GM19035 (cell line): ENCODE results near the gene PLCG1.

Experiments
- ATAC-seq: cut with Tn5 transposase; IDR thresholded peaks from one replicate; pipeline ENCODE4 v1.9.1; 2021; ENCODE audit not compliant: unreplicated experiment

Gene PLCG1

DNA sequence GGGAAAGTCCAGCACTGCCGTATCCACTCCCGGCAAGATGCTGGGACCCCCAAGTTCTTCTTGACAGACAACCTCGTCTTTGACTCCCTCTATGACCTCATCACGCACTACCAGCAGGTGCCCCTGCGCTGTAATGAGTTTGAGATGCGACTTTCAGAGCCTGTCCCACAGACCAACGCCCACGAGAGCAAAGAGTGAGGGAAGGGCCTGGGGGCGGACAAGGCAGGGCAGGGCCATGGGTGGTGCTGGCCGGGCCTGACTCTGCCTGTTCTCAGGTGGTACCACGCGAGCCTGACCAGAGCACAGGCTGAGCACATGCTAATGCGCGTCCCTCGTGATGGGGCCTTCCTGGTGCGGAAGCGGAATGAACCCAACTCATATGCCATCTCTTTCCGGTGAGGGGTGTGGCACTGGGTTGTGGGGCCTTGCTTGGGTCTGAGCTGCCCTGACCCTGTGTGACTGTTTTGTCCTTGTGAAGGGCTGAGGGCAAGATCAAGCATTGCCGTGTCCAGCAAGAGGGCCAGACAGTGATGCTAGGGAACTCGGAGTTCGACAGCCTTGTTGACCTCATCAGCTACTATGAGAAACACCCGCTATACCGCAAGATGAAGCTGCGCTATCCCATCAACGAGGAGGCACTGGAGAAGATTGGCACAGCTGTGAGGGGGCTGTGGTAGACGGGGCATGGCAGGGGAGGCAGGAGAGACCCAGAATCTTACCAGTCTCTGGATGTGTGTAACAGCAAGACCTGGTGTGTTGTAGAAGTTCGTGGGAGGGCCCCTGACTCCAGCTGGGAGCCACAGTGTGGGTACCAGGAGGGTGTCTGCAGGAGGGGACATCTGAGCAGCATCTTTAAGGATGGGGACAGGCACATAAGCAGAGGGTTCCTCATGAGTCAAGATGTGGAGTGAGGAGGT, 29.1 kb downstream of the PLCG1 start:
- no peak for ATAC-seq

DNA sequence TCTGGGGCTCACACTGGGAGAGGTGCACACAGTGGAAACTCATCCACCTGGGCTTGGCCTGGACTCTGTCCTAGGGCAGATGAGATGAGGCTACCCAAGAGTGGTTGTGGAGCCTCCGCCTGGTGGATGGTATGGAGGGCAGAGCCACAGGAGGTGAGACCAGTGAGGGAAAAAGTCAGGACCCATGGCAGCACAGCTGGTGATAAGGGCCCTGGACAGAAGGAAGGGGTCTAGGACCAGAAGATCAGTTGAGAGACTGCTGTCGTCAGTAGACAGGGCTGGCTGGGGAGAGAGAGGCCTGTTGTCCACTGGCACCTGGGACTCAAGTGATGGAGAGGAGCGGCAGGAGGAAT, 29.8 kb downstream of the PLCG1 start:
- ATAC-seq: no peak

DNA sequence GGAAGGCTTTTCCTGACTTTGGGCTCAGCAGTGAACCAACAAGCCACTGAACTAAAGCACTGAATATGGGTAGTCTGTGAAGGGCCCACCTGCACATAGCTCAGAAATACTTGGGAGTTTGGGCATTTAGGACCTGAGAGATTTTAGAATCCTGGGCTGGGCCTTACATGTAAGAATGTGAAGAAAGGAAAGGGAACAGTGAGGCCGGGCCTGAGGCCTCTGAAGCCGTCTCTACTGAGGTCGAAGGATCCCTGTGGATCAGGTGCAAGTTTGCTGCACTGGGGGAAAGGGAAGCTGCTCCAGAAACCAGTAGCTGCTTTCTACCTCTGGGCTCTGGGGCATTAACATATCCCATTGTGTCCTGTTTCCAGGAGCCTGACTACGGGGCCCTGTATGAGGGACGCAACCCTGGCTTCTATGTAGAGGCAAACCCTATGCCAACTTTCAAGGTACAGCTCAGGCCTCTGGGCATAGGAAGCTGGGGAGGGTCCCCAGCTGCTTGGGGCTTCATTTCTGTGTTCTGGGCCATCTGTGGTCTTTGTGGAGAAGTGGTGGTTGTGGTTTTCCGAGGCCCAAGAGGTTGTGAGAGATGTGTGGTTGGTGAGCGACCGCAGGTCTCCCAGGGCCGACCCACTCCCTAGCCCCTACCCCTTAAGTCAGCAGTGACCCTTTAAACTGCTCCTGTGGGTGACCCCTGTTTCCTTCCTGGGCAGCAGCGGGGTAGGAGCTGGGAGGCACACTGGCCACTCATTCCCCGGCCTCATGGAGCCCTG, 30.3 kb downstream of the PLCG1 start:
- ATAC-seq: peak; percentile 56

DNA sequence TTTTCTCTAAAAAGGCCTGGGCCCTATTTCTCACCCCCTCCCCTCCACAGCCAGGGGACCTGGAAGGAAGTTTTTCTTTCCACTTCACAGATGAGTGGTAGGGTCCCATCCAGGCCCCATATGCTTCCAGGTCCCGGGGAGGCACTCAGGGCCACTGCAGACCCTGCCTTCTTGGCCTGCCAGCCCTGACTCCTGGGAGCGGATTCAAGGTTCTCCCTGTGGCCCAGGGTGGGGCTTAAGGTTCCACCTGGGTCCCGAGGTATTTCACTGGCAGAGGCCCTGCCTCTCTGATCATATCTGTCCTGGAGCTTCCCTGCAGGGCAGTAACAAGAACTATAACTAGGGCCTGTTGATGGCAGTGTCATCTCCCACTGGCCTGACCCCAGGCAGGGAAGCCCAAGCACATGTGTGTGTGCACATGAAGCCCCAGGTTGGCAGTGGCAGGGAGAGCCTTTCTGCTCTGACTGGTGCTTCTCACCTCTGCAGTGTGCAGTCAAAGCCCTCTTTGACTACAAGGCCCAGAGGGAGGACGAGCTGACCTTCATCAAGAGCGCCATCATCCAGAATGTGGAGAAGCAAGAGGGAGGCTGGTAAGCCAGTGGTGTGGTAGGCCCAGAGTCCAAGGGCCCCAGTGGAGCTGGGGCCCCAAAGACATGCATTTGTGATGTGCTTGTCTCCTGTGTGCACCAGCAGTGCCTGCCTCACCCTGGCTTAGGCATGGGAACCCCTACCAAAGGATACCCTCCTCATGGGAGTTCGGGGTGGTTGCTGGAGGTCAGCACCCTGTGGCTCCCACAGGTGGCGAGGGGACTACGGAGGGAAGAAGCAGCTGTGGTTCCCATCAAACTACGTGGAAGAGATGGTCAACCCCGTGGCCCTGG, 31.2 kb downstream of the PLCG1 start:
- ATAC-seq: no peak

DNA sequence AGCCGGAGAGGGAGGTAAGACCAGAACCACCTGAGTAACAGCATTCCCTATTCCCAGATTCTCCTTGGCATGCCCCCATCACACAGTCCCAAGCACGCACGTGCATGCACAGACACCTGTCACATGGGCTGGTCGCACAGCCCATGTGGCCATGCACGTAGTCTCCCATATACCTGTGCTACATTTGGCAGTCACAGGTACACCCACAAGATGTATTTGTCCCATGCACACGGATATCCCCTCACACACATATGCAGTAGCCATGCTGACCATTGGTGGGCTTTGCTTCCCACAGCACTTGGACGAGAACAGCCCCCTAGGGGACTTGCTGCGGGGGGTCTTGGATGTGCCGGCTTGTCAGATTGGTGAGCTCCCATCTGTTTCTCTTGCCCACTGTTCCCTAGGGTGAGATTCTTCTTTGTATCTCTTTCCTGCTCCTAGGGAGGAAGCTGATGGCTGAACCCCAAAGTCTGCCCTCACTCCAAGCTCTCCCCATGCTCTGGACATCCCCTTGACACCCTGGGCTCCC, 31.9 kb downstream of the PLCG1 start:
- no peak for ATAC-seq

DNA sequence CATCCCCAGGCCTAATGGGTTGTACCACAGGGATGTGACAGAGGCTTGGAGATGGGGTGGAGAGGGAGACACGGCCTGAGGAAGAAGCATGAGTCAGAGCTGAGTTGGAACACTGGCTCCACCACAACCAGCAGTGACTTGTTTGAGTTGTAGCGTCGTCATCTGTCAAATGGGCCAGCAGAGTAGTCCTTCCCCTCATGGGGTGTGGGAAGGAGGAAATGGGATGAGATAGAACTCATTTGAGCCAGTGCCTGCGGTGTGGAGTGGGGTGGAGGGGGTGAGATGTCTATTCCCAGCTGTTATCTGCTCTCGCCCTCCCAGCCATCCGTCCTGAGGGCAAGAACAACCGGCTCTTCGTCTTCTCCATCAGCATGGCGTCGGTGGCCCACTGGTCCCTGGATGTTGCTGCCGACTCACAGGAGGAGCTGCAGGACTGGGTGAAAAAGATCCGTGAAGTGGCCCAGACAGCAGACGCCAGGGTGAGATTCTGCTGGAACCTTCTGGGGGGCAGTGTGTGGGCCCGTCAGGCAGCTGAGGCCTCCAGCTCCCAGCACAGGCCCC, 32.5 kb downstream of the PLCG1 start:
- ATAC-seq: no peak

DNA sequence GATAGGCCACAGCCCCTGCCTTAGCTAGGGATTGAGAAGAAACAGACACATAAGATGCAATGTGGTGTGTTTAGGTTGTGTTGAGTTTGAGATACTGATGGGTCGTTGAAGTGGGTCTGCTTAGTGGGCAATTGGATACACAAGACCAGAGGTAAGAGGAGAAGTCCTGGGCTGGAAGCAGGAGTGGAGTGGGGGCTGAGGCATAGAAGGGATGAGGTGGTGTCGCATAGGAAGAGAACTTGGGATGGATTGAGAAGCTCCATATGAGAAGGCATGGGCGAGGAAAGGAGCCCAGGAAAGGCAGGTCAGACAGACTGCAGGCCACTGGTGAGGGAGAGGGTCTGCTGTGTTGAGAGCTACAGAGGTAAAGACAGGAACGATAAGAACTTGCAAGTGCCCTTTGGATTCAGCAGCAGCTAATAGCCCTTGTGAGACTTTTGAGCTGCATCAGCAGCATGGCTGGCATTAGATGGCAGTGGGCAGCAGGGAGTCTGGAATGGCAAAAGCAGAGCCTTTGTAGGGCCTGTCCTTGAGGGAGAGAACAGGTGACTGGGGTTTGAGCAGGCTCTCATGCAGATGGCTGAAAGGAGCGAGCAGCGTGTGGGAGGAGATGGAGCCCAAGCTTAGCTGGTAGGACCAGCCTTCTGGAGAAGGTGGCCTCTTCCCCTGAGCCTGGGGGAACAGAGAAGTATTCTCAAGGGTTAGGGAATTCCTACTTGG, 33.2 kb downstream of the PLCG1 start:
- no peak for ATAC-seq

DNA sequence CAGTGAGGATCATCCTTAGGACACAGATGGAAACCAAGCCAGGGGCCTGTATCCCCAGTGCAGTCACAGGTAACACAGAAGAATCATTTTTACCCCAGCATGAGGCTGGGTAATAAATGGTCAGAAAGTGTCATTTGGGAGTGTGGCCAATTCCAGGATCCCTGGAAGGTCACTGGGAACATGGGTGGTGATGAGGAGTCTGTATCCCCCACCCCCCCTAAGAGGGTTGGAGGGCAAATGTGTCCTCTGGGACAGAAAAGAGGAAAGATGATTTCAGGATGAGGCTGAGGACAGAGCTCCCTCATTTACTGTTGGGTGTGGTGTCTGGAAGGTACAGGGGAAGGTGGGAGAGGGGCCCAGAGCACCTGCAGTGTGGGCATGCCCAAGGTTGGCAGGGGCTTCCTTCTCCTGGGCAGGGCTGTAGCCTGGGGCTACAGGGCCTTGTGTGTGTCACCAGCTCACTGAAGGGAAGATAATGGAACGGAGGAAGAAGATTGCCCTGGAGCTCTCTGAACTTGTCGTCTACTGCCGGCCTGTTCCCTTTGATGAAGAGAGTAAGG, 34.5 kb downstream of the PLCG1 start:
- ATAC-seq: no peak

DNA sequence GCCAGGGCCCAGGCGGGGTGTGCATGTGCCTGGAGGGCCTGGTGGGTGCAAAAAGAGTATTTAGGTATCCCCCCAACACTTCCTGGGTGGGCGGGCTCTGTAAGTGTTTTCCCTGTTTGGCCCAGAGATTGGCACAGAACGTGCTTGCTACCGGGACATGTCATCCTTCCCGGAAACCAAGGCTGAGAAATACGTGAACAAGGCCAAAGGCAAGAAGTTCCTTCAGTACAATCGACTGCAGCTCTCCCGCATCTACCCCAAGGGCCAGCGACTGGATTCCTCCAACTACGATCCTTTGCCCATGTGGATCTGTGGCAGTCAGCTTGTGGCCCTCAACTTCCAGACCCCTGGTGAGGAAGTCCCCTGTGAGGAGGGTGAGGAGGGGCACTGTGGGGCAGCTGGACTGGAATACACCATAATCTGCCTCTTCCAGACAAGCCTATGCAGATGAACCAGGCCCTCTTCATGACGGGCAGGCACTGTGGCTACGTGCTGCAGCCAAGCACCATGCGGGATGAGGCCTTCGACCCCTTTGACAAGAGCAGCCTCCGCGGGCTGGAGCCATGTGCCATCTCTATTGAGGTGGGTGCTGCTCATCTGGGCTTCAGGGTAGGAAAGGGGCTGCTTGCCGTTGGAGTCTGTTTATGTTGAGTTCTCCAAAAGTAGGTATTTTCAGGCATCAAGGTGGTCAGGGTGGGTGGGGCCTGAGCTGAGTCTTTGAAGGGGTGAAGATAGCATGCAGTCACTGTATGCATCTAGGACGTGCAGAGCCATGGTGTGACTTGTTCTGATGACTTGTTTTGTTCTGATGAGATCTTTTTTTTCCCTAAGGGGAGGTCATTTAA, 35.2 kb downstream of the PLCG1 start:
- no peak for ATAC-seq

DNA sequence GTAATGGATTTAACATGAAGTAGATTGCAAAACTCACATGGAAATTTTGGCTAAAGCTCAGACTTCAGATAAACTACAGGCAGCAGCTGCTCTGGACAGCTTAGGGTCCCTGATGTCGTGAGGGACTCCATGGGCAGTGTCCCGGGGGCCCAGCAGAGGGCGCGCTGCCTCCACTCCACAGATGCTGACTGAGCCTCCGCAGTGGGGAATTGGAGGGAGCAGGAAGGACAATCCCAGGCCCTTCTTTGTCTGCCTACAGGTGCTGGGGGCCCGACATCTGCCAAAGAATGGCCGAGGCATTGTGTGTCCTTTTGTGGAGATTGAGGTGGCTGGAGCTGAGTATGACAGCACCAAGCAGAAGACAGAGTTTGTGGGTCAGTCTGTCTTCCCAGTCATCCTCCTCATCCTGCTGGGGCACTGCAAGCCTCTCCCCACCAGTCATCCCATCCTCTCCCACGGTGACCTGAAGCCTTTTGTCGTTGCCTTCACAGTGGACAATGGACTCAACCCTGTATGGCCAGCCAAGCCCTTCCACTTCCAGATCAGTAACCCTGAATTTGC, 35.9 kb downstream of the PLCG1 start:
- ATAC-seq: peak; percentile 62

DNA sequence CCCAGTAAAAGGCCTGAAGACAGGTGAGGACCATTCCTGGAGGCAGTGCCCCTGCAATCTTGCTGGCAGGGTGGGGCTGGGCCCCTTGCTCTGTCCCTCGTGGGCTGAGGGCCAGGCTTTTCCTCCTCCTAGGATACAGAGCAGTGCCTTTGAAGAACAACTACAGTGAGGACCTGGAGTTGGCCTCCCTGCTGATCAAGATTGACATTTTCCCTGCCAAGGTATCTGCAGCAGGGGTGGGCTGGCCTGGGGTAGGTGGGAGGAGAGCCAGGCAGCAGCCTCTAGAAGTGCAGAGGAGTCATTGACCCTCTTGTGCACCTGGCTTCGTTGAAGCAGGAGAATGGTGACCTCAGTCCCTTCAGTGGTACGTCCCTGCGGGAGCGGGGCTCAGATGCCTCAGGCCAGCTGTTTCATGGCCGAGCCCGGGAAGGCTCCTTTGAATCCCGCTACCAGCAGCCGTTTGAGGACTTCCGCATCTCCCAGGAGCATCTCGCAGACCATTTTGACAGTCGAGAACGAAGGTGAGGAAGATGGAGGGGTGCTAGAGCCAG, 36.5 kb downstream of the PLCG1 start:
- no peak for ATAC-seq

DNA sequence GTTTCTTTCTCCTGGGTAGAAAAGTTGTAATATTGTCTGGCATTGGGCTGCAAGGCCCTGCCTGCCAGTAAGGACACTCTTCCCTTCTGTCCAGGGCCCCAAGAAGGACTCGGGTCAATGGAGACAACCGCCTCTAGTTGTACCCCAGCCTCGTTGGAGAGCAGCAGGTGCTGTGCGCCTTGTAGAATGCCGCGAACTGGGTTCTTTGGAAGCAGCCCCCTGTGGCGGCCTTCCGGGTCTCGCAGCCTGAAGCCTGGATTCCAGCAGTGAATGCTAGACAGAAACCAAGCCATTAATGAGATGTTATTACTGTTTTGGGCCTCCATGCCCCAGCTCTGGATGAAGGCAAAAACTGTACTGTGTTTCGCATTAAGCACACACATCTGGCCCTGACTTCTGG, 37.0 kb downstream of the PLCG1 start:
- ATAC-seq: no peak

DNA sequence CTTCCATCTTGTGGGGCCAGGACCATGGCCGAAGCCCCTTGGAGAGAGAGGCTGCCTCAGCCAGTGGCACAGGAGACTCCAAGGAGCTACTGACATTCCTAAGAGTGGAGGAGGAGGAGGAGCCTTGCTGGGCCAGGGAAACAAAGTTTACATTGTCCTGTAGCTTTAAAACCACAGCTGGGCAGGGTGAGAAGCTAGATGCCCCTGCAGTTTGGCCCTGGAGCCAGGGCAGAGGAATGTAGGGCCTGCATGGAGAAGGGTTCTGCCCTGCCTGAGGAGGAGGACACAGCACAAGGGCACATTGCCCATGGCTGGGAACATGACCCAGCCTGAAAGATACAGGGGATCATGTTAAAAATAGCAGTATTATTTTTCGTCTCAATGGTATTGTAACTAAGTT, 37.4 kb downstream of the PLCG1 start:
- ATAC-seq: no peak

DNA sequence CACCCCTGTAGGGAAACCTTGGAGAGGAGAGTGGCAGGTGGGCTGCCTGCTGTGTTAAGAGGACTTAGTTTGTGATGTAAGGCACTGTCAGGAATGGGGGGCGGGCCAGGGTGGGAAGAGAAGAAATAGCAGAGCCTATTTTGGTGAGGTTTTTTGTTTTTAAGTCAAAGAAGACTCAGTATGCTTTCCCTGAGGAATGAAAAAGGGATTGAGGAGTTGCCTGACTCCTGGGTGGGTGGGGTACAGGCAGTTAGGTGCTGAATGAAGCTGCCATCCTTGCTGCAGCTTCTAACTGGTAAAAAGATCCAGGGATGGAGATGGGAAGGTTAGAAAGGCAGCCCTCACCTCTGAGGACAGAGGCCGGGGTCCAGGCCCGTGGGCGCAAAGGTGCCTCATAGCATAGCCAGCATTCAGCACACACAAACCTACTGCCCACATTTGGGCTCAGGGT, 37.9 kb downstream of the PLCG1 start:
- ATAC-seq: no peak

DNA sequence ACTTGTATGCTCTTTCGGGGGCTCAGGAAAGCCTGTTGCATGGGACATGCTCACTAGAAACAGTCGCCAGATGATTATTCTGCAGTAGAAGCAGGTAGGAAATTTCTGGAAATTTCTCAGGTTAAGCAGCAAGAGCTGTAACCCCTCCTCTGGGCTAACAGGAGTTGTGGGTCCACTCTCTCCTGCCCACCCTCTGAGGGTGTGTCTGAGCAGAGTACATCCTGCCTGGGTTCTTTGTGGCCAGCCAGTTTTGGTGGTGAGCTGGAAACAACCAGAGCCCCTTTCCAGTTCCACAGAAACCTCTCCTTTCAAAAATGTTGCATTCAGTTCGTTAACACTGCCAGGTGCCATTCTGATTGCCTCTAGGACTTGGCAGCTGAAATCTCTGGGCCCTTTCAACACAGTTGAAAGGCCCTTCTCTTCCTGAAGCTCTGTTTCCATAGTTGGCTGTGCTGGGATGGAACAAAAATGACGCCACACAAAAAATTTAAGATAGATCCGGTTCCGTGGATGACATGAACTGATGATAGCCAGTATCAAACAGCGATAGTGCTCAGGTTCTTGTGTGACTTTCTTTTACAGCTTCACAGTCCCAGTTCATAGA, 38.5 kb downstream of the PLCG1 start:
- ATAC-seq: no peak

DNA sequence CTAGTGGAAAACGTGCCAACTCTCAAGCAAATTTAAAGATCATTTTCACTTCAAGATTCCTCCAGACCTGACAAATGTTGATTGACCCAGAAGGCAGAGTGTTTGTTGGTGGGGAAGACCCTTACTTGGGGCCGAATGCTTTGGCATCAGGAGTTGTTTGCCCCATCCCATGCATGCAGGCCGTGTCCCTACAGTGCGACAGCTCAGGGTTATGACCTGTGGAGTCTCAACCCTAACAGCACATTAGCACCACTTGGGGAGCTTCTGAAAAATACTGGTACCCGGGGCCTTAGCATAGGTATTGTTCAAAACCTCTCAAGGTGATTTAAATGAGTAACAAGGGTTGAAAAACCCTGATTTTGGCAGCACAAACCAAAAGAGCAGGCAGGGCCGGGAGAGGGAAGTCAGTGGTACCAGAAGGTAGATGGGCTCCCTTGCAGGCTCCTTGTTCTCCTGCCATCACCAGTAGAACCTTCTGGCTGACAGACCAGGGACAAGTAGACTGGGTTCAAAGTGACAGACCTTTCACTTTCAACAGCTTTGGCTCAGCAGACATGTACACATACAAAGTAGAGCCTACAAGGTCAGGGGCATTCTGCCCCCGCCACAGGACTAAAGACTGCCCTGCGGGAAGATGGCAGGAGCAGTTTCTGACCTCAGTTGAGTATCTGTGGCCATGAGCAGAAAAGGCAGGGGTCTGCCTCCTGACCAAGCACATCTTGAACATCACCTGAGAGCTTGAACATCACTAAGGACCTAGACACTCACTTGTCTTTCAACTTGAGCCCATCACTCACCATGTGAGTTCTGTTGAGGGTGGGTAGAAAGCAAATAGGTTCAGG, 39.6 kb downstream of the PLCG1 start:
- no peak for ATAC-seq

DNA sequence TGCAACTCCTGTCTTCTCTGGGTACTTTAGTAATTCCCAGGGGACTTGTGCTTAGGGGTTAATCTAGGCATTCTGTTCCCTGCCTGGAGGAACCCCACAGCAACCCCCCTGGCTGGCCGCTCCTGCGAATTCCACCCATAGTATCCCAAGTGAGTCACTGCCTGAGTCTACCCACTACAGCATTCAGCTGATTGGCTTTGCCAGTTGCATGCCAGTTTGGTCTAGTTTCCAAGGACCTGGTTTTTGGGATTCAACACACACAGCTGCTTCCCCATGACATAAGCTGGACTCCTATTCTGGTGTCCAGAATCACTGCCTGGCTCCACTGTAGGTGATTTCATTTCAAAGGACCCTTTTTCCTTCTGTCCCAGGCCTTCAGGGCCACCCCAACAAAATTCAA, 40.3 kb downstream of the PLCG1 start:
- ATAC-seq: no peak
